NCI-H460 (cell line): ENCODE results near the gene CAMK2G. TPM values are rescaled to one million over a fixed set of nuclear protein-coding genes. Genes with fewer than 3 reads are reported as not detected.

ENCODE experiments used
- DNase-seq: peaks from one replicate; pipeline ENCODE4 v3.0.0-alpha.2; 2016; ENCODE audit warnings: low read depth; ENCODE audit errors: extremely low read depth
- total RNA-seq: library from RNA; depleted of rRNA; stranded (reverse); fragments of >200 nt; shearing (Covaris generic); gene quantifications from 2 replicates; pipeline ENCODE4 v1.2.3, GENCODE V29; 2014

CAMK2G gene
- total RNA-seq, 1 experiment from 2014 or later = 16.7 TPM

GRCh38 chr10:73816917-73817729, 57.2 kb downstream of the CAMK2G start:
- no peak for DNase-seq

- DNase-seq = no peak
Observed at GRCh38 chr10:73815719-73816030, 58.7 kb downstream of the CAMK2G start.

GRCh38 chr10:73814896-73815718, 59.2 kb downstream of the CAMK2G start:
- no peak for DNase-seq

- no peak for DNase-seq
Observed at GRCh38 chr10:73814276-73814895, 60.0 kb downstream of the CAMK2G start.

- DNase-seq = no peak
Observed at GRCh38 chr10:73813333-73813732, 61.0 kb downstream of the CAMK2G start.

GRCh38 chr10:73812657-73813056, 61.7 kb downstream of the CAMK2G start:
- DNase-seq = no peak

- DNase-seq = no peak
Observed at GRCh38 chr10:73810735-73811465, 63.5 kb downstream of the CAMK2G start.

- DNase-seq = no peak
Observed at GRCh38 chr10:73810358-73810734, 64.0 kb downstream of the CAMK2G start.

GRCh38 chr10:73809061-73809818, 65.1 kb downstream of the CAMK2G start:
- DNase-seq = no peak

GRCh38 chr10:73808021-73808815, 66.1 kb downstream of the CAMK2G start:
- no peak for DNase-seq

- no peak for DNase-seq
Observed at GRCh38 chr10:73807471-73807870, 66.9 kb downstream of the CAMK2G start.

- no peak for DNase-seq
Observed at GRCh38 chr10:73806176-73806950, 68.0 kb downstream of the CAMK2G start.

GRCh38 chr10:73803680-73804286, 70.6 kb downstream of the CAMK2G start:
- no peak for DNase-seq

GRCh38 chr10:73802276-73802991, 71.9 kb downstream of the CAMK2G start:
- DNase-seq = no peak

- DNase-seq = no peak
Observed at GRCh38 chr10:73801253-73801590, 73.1 kb downstream of the CAMK2G start.

- no peak for DNase-seq
Observed at GRCh38 chr10:73800560-73801252, 73.6 kb downstream of the CAMK2G start.
